K562 (cell line): ENCODE results near the gene USP20. TPM values are rescaled to one million over a fixed set of nuclear protein-coding genes. Genes with fewer than 3 reads are reported as not detected.

ENCODE experiments used
- ATF1 ChIP-seq, 2 experiments: fragments of 450-650 bp in 1 of 2; IDR thresholded peaks; 2 replicates each; pipeline ENCODE4 v1.6.1; 2016; ENCODE audit warnings: missing compliant biosample characterization in 1 of 2, missing genetic modification characterization in 1 of 2
- CEBPB ChIP-seq: fragments of 450-650 bp; IDR thresholded peaks from 2 replicates; pipeline ENCODE4 v1.6.1; 2016; ENCODE audit warnings: missing genetic modification characterization, missing compliant biosample characterization
- E2F3 ChIP-seq: fragments of 250-450 bp; sonication (Bioruptor Pico); IDR thresholded peaks from 2 replicates; pipeline ENCODE4 v1.4.0; 2020; ENCODE audit warnings: mild to moderate bottlenecking
- ETS2 ChIP-seq: IDR thresholded peaks from 2 replicates; pipeline ENCODE4 v1.6.1; 2016; ENCODE audit warnings: borderline replicate concordance, missing genetic modification characterization, mild to moderate bottlenecking, moderate library complexity, missing compliant biosample characterization; ENCODE audit not compliant: poor library complexity, severe bottlenecking
- HSF4 ChIP-seq: fragments of 250-450 bp; sonication (Bioruptor Pico); IDR thresholded peaks from 2 replicates; pipeline ENCODE4 v2.1.2; 2022; ENCODE audit warnings: mild to moderate bottlenecking, moderate library complexity, borderline replicate concordance
- KAT2B ChIP-seq: IDR thresholded peaks from one replicate; pipeline ENCODE4 v1.6.1; 2012; ENCODE audit warnings: low read depth, mild to moderate bottlenecking, control low read depth, inconsistent platforms, low read length, moderate library complexity
- NELFE ChIP-seq: IDR thresholded peaks from 2 replicates; pipeline ENCODE4 v1.6.1; 2011; ENCODE audit warnings: mild to moderate bottlenecking; ENCODE audit not compliant: insufficient read depth, insufficient read length
- OTX1 ChIP-seq: fragments of 450-650 bp; formaldehyde crosslinking; IDR thresholded peaks from 2 replicates; pipeline ENCODE4 v1.4.0; 2022; ENCODE audit warnings: mild to moderate bottlenecking
- SAFB2 ChIP-seq: fragments of 200-400 bp; formaldehyde crosslinking; IDR thresholded peaks from 2 replicates; pipeline ENCODE4 v1.6.1; 2018; ENCODE audit warnings: borderline replicate concordance, low read length, low read depth, moderate library complexity; ENCODE audit not compliant: severe bottlenecking
- SRSF9 ChIP-seq: fragments of 200-400 bp; formaldehyde crosslinking; IDR thresholded peaks from 2 replicates; pipeline ENCODE4 v1.6.1; 2017; ENCODE audit warnings: low read depth, low read length, borderline replicate concordance
- ZFPM2 ChIP-seq: fragments of 250-450 bp; sonication (Bioruptor Pico); IDR thresholded peaks from 2 replicates; pipeline ENCODE4 v1.5.1; 2022; ENCODE audit warnings: mild to moderate bottlenecking
- ZNF184 ChIP-seq: sonication (generic); formaldehyde crosslinking; IDR thresholded peaks from 2 replicates; pipeline ENCODE4 v1.5.0; 2020; ENCODE audit warnings: missing genetic modification reagents
- ZNF23 ChIP-seq: fragments of 250-450 bp; sonication (Bioruptor Pico); IDR thresholded peaks from 2 replicates; pipeline ENCODE4 v1.4.0; 2020; ENCODE audit warnings: mild to moderate bottlenecking
- ZNF77 ChIP-seq: fragments of 250-450 bp; sonication (Bioruptor Pico); IDR thresholded peaks from 2 replicates; pipeline ENCODE4 v1.5.0; 2020
- polyA plus RNA-seq, 8 experiments: library from polyadenylated mRNA; depleted of rRNA in 4 of 8; stranded (reverse) in 5 of 8; unstranded in 3 of 8; fragments of >200 nt; fragmentation: Nextera tagmentation in 2 of 8; fragmentation: Illumina TruSeq in 1 of 8; extraction: Ambion mirVana in 2 of 8; extraction: Trizol in 1 of 8; gene quantifications; 2 replicates each; pipeline versions ENCODE4 v1.2.1 to v1.2.3, GENCODE V29; 2011 to 2014; ENCODE audit warnings: inconsistent platforms in 1 of 8, missing spikeins in 1 of 8
- total RNA-seq, 7 experiments: library from RNA; depleted of rRNA in 6 of 7; stranded (reverse); fragments of >200 nt in 6 of 7; fragmentation: Illumina TruSeq in 2 of 7; extraction: Trizol in 2 of 7; gene quantifications; 2 replicates each; pipeline versions ENCODE4 v1.2.1 to v1.2.3, GENCODE V29; 2011 to 2021; ENCODE audit warnings: low replicate concordance in 1 of 7
- TF ChIP-seq, protein P1 (sequence below): fragments of 150-350 bp; conservative IDR thresholded peaks from 2 replicates; pipeline ENCODE4 v1.6.1; 2014; ENCODE audit warnings: low read length
- TF ChIP-seq, protein P2 (sequence below): sonication (generic); formaldehyde crosslinking; IDR thresholded peaks from 2 replicates; pipeline ENCODE4 v1.5.0; 2020; ENCODE audit warnings: missing genetic modification reagents
- TF ChIP-seq, protein P3 (sequence below): sonication (generic); formaldehyde crosslinking; IDR thresholded peaks from 2 replicates; pipeline ENCODE4 v1.8.0; 2022; ENCODE audit warnings: mild to moderate bottlenecking, missing genetic modification reagents
- TF ChIP-seq, protein P4 (sequence below): fragments of 450-650 bp; IDR thresholded peaks from one replicate; pipeline ENCODE4 v1.6.1; 2018; ENCODE audit warnings: mild to moderate bottlenecking, moderate library complexity; ENCODE audit not compliant: partially characterized antibody

USP20 gene
- total and polyA plus RNA-seq, 9 of the 15 experiments (the other 6 are each of a cell fraction or from before 2014, with no cell fraction given) = 1.9 to 136 (median 49.1) TPM

DNA sequence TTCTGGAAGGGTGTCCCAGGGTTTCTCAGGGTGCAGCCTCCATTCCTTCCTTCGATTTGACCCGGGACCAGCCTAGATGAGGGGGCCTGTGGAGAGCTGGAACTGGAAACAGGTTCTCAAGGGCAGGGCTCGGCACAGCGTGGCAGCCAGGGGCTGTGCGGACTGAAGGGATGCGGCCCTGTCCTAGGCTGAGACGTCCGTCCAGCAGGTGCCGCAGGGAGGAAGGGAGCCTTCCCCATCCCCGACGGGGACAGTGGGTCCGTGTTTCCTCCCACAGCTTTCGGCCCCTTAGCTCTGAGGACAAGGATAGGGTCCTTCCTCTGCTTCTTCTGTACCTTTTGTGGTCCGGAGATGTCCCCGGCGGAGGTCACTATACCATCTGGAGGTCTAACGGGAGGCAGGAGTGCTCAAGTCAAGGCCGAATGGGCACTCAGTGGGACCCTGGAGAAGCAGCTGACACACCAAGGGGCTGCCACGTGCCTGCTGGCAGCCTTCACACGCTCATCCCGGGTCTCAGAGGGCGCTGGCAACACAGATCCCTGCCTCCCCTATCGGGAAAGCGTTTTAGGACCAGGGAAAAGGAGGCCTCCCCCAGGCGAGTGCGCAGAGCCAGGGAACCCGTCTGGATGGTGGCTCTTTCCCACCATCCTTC lies 49.9 kb downstream of the USP20 start (continued):
- TF ChIP-seq KAT2B (peak; percentile 71), SAFB2 (no peak), NELFE (no peak), CEBPB (no peak), ZNF184 (CRISPR knock-in tag) (no peak), ZFPM2 (peak; percentile 72; the same call in 1 of the 2 replicates), ETS2 (tag) (no peak), ZNF77 (CRISPR knock-in tag) (no peak), SRSF9 (no peak), ATF1 (CRISPR knock-in tag; IDR thresholded peaks at IDR 0.05) (no peak), ATF1 (tag; IDR thresholded peaks at IDR 0.05) (no peak), ZNF23 (CRISPR knock-in tag) (no peak), OTX1 (CRISPR knock-in tag) (0 out of 2 replicates have a peak, but pooled peaks have one; percentile 59), E2F3 (CRISPR knock-in tag) (no peak), HSF4 (no peak)
- TF ChIP-seq, protein P1, sequence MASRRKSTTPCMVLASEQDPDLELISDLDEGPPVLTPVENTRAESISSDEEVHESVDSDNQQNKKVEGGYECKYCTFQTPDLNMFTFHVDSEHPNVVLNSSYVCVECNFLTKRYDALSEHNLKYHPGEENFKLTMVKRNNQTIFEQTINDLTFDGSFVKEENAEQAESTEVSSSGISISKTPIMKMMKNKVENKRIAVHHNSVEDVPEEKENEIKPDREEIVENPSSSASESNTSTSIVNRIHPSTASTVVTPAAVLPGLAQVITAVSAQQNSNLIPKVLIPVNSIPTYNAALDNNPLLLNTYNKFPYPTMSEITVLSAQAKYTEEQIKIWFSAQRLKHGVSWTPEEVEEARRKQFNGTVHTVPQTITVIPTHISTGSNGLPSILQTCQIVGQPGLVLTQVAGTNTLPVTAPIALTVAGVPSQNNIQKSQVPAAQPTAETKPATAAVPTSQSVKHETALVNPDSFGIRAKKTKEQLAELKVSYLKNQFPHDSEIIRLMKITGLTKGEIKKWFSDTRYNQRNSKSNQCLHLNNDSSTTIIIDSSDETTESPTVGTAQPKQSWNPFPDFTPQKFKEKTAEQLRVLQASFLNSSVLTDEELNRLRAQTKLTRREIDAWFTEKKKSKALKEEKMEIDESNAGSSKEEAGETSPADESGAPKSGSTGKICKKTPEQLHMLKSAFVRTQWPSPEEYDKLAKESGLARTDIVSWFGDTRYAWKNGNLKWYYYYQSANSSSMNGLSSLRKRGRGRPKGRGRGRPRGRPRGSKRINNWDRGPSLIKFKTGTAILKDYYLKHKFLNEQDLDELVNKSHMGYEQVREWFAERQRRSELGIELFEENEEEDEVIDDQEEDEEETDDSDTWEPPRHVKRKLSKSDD = peak; percentile 41; the same call in 1 of the 2 replicates
- TF ChIP-seq, protein P2, sequence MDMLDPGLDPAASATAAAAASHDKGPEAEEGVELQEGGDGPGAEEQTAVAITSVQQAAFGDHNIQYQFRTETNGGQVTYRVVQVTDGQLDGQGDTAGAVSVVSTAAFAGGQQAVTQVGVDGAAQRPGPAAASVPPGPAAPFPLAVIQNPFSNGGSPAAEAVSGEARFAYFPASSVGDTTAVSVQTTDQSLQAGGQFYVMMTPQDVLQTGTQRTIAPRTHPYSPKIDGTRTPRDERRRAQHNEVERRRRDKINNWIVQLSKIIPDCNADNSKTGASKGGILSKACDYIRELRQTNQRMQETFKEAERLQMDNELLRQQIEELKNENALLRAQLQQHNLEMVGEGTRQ (CRISPR knock-in tag) = no peak
- TF ChIP-seq, protein P3, sequence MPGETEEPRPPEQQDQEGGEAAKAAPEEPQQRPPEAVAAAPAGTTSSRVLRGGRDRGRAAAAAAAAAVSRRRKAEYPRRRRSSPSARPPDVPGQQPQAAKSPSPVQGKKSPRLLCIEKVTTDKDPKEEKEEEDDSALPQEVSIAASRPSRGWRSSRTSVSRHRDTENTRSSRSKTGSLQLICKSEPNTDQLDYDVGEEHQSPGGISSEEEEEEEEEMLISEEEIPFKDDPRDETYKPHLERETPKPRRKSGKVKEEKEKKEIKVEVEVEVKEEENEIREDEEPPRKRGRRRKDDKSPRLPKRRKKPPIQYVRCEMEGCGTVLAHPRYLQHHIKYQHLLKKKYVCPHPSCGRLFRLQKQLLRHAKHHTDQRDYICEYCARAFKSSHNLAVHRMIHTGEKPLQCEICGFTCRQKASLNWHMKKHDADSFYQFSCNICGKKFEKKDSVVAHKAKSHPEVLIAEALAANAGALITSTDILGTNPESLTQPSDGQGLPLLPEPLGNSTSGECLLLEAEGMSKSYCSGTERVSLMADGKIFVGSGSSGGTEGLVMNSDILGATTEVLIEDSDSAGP = no peak
- TF ChIP-seq, protein P4, sequence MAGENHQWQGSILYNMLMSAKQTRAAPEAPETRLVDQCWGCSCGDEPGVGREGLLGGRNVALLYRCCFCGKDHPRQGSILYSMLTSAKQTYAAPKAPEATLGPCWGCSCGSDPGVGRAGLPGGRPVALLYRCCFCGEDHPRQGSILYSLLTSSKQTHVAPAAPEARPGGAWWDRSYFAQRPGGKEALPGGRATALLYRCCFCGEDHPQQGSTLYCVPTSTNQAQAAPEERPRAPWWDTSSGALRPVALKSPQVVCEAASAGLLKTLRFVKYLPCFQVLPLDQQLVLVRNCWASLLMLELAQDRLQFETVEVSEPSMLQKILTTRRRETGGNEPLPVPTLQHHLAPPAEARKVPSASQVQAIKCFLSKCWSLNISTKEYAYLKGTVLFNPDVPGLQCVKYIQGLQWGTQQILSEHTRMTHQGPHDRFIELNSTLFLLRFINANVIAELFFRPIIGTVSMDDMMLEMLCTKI = no peak
